Spleen (tissue), 7 donors: Measurements from ENCODE around the gene CNIH4.

Experiments
- CTCF ChIP-seq, 11 experiments: fragments of 200-600 bp in 7 of 11; fragments of 450-650 bp in 4 of 11; sonication (generic) in 4 of 11; IDR thresholded peaks in 8 of 11; conservative IDR thresholded peaks in 3 of 11; 1 replicate in 7 of 11; 2 replicates in 4 of 11; pipeline versions ENCODE4 v1.4.0 to v1.8.0; 2016 to 2021; ENCODE audit warnings: antibody characterized with exemption in 11 of 11, inconsistent platforms in 4 of 11, mild to moderate bottlenecking in 1 of 11
- POLR2A ChIP-seq, 3 donors: fragments of 450-650 bp; IDR thresholded peaks; one replicate each; pipeline ENCODE4 v1.5.1; 2017; ENCODE audit warnings: antibody characterized with exemption in 3 of 3, mild to moderate bottlenecking in 1 of 3
- donor health status: DM: no; HTN: no; CAD: no; lungs with moderate emphysema.
- donor health status: DM: no; HTN: no; CAD: no.
- donor health status: DM: no; HTN: no; CAD: no.

- TF ChIP-seq CTCF (IDR thresholded peaks at IDR 0.05 in 8 of 11, conservative IDR thresholded peaks at IDR 0.05 in 3 of 11) (no peak), POLR2A (IDR thresholded peaks at IDR 0.05) (no peak)
Measured at GRCh38 chr1:224321706-224322105, 35.0 kb upstream of the CNIH4 start.
